Karpas-422 (cell line): ENCODE results near the gene SYT12. TPM values are rescaled to one million over a fixed set of nuclear protein-coding genes. Genes with fewer than 3 reads are reported as not detected.

ENCODE experiments used
- DNase-seq: peaks from one replicate; pipeline ENCODE4 v3.0.0-alpha.2; 2015
- H2AFZ ChIP-seq: fragments of 200-600 bp; sonication (generic); 2 replicates; pipeline ENCODE4 v1.6.1; 2014; ENCODE audit warnings: antibody characterized with exemption, low read length, mixed read lengths
- H3K27ac ChIP-seq: fragments of 200-600 bp; sonication (generic); 2 replicates; pipeline ENCODE4 v1.5.1; 2014; ENCODE audit warnings: mild to moderate bottlenecking, low read length, moderate library complexity
- H3K27me3 ChIP-seq: fragments of 200-600 bp; sonication (generic); 2 replicates; pipeline ENCODE4 v1.6.1; 2014; ENCODE audit warnings: low read length, mixed read lengths
- H3K36me3 ChIP-seq: fragments of 200-600 bp; sonication (generic); 2 replicates; pipeline ENCODE4 v1.6.1; 2014; ENCODE audit warnings: low read length, mixed read lengths; ENCODE audit not compliant: insufficient read depth
- H3K4me1 ChIP-seq: fragments of 200-600 bp; sonication (generic); 2 replicates; pipeline ENCODE4 v1.6.1; 2014; ENCODE audit warnings: mild to moderate bottlenecking, low read length, mixed read lengths
- H3K4me2 ChIP-seq: fragments of 200-600 bp; sonication (generic); 2 replicates; pipeline ENCODE4 v1.6.1; 2014; ENCODE audit warnings: low read length, low read depth, mild to moderate bottlenecking; ENCODE audit not compliant: poor library complexity, severe bottlenecking
- H3K4me3 ChIP-seq: fragments of 200-600 bp; sonication (generic); 2 replicates; pipeline ENCODE4 v1.5.1; 2014; ENCODE audit warnings: mild to moderate bottlenecking, antibody characterized with exemption, low read length, mixed read lengths
- H3K79me2 ChIP-seq: fragments of 200-600 bp; sonication (generic); 2 replicates; pipeline ENCODE4 v1.6.1; 2014; ENCODE audit warnings: mild to moderate bottlenecking, low read length, mixed read lengths
- H3K9ac ChIP-seq: fragments of 200-600 bp; sonication (generic); 2 replicates; pipeline ENCODE4 v1.6.0; 2014; ENCODE audit warnings: low read length
- H3K9me2 ChIP-seq: fragments of 200-600 bp; sonication (generic), shearing (Covaris generic); replicated peaks from 2 replicates; pipeline ENCODE4 v1.6.0; 2014; ENCODE audit warnings: mild to moderate bottlenecking, low read length, moderate library complexity; ENCODE audit not compliant: insufficient read depth
- H3K9me3 ChIP-seq: fragments of 300-700, 200-600 bp; sonication (generic); 2 replicates; pipeline ENCODE4 v1.6.1; 2014; ENCODE audit warnings: low read length, mixed read lengths
- H4K20me1 ChIP-seq: fragments of 200-600 bp; sonication (generic); 2 replicates; pipeline ENCODE4 v1.6.1; 2014; ENCODE audit warnings: mild to moderate bottlenecking, antibody characterized with exemption, low read length, low read depth; ENCODE audit not compliant: insufficient read depth
- total RNA-seq: library from RNA; depleted of rRNA; stranded (reverse); fragments of >200 nt; shearing (Covaris generic); gene quantifications from 2 replicates; pipeline ENCODE4 v1.2.3, GENCODE V29; 2014; ENCODE audit warnings: low replicate concordance

The SYT12 gene
- total RNA-seq, 1 experiment from 2014 or later: not detected

- Histone ChIP-seq H3K9ac (peak overlapping the region; percentile 67), H3K4me3 (peak overlapping the region; percentile 64), H2AFZ (peak overlapping the region; percentile 68; the same call in 1 of the 2 replicates), H3K4me1 (peaks cover 69% of the 10 kb centered on the region), H3K9me3 (no peaks in the 10 kb centered on the region), H3K9me2 (no peaks in the 10 kb centered on the region), H3K27ac (peak overlapping the region; percentile 90), H4K20me1 (no peaks in the 10 kb centered on the region), H3K79me2 (no peaks in the 10 kb centered on the region), H3K36me3 (no peaks in the 10 kb centered on the region), H3K4me2 (peak overlapping the region; percentile 98), H3K27me3 (no peaks in the 10 kb centered on the region)
- peak; percentile 95 for DNase-seq
Measured at GRCh38 chr11:67027943-67028542, 5.1 kb downstream of the SYT12 start.

GRCh38 chr11:67029146-67029545 is 6.2 kb downstream of the SYT12 start:
- peak overlapping the region; percentile 57 for H3K9ac ChIP-seq
- no peak overlapping the region for H2AFZ ChIP-seq
- H3K4me2 ChIP-seq: peak overlapping the region; percentile 98
- H3K4me1 ChIP-seq: peaks cover 80% of the 10 kb centered on the region
- H3K79me2 ChIP-seq: no peaks in the 10 kb centered on the region
- H3K9me3 ChIP-seq: no peaks in the 10 kb centered on the region
- peak overlapping the region; percentile 64; the same call in 1 of the 2 replicates for H3K4me3 ChIP-seq
- H3K36me3 ChIP-seq: no peaks in the 10 kb centered on the region
- no peaks in the 10 kb centered on the region for H3K9me2 ChIP-seq
- 0 out of 2 replicates have a peak overlapping the region, but pooled peaks have one; percentile 90 for H3K27ac ChIP-seq
- no peaks in the 10 kb centered on the region for H4K20me1 ChIP-seq
- no peak for DNase-seq
- no peaks in the 10 kb centered on the region for H3K27me3 ChIP-seq

- Histone ChIP-seq H3K4me3 (peak overlapping the region; percentile 48), H4K20me1 (no peaks in the 10 kb centered on the region), H3K27ac (peak overlapping the region; percentile 74), H3K4me1 (peaks cover 73% of the 10 kb centered on the region), H3K9me3 (no peaks in the 10 kb centered on the region), H2AFZ (no peak overlapping the region; the same call in 1 of the 2 replicates), H3K36me3 (no peaks in the 10 kb centered on the region), H3K9ac (peak overlapping the region; percentile 56), H3K4me2 (peak overlapping the region; percentile 71), H3K9me2 (no peaks in the 10 kb centered on the region), H3K27me3 (no peaks in the 10 kb centered on the region), H3K79me2 (no peaks in the 10 kb centered on the region)
- peak; percentile 89 for DNase-seq
Measured at GRCh38 chr11:67030976-67031375, 8.0 kb downstream of the SYT12 start.

- Histone ChIP-seq H3K9me3 (no peaks in the 10 kb centered on the region), H3K27me3 (no peaks in the 10 kb centered on the region), H4K20me1 (no peaks in the 10 kb centered on the region), H3K79me2 (no peaks in the 10 kb centered on the region), H3K36me3 (no peaks in the 10 kb centered on the region), H3K9me2 (no peaks in the 10 kb centered on the region), H2AFZ (no peak overlapping the region), H3K4me3 (no peak overlapping the region), H3K9ac (peak overlapping the region; percentile 56; the same call in 1 of the 2 replicates), H3K4me2 (peak overlapping the region; percentile 71), H3K4me1 (peaks cover 68% of the 10 kb centered on the region), H3K27ac (no peak overlapping the region)
- no peak for DNase-seq
Measured at GRCh38 chr11:67031791-67032561, 9.0 kb downstream of the SYT12 start.

GRCh38 chr11:67032830-67033551 is 10.1 kb downstream of the SYT12 start:
- no peak overlapping the region for H3K27ac ChIP-seq
- H3K9me3 ChIP-seq: no peaks in the 10 kb centered on the region
- H3K9ac ChIP-seq: no peak overlapping the region
- no peaks in the 10 kb centered on the region for H4K20me1 ChIP-seq
- H2AFZ ChIP-seq: no peak overlapping the region
- H3K4me1 ChIP-seq: peaks cover 60% of the 10 kb centered on the region
- no peaks in the 10 kb centered on the region for H3K79me2 ChIP-seq
- no peaks in the 10 kb centered on the region for H3K9me2 ChIP-seq
- H3K27me3 ChIP-seq: no peaks in the 10 kb centered on the region
- H3K36me3 ChIP-seq: no peaks in the 10 kb centered on the region
- DNase-seq: no peak
- no peak overlapping the region for H3K4me3 ChIP-seq
- H3K4me2 ChIP-seq: no peak overlapping the region

- Histone ChIP-seq H4K20me1 (no peaks in the 10 kb centered on the region), H3K27me3 (no peaks in the 10 kb centered on the region), H3K9me3 (no peaks in the 10 kb centered on the region), H3K36me3 (no peaks in the 10 kb centered on the region), H3K4me3 (no peak overlapping the region), H2AFZ (no peak overlapping the region), H3K79me2 (no peaks in the 10 kb centered on the region), H3K9me2 (no peaks in the 10 kb centered on the region), H3K9ac (no peak overlapping the region), H3K4me1 (peaks cover 53% of the 10 kb centered on the region), H3K27ac (no peak overlapping the region), H3K4me2 (no peak overlapping the region)
- peak; percentile 57 for DNase-seq
Measured at GRCh38 chr11:67033661-67034166, 10.8 kb downstream of the SYT12 start.

- H4K20me1 ChIP-seq: no peaks in the 10 kb centered on the region
- H3K36me3 ChIP-seq: no peaks in the 10 kb centered on the region
- H3K79me2 ChIP-seq: no peaks in the 10 kb centered on the region
- no peak overlapping the region for H3K4me2 ChIP-seq
- peaks cover 47% of the 10 kb centered on the region for H3K4me1 ChIP-seq
- H3K9me3 ChIP-seq: no peaks in the 10 kb centered on the region
- no peak for DNase-seq
- H3K9ac ChIP-seq: no peak overlapping the region
- H2AFZ ChIP-seq: no peak overlapping the region
- no peaks in the 10 kb centered on the region for H3K27me3 ChIP-seq
- no peak overlapping the region for H3K27ac ChIP-seq
- H3K4me3 ChIP-seq: no peak overlapping the region
- no peaks in the 10 kb centered on the region for H3K9me2 ChIP-seq
Measured at GRCh38 chr11:67034350-67034749, 11.4 kb downstream of the SYT12 start.

- no peak for DNase-seq
- no peak overlapping the region for H2AFZ ChIP-seq
- no peak overlapping the region for H3K4me2 ChIP-seq
- H3K4me1 ChIP-seq: peaks cover 30% of the 10 kb centered on the region
- no peaks in the 10 kb centered on the region for H3K36me3 ChIP-seq
- no peak overlapping the region for H3K9ac ChIP-seq
- H3K27ac ChIP-seq: no peak overlapping the region
- H3K9me2 ChIP-seq: no peaks in the 10 kb centered on the region
- H3K9me3 ChIP-seq: no peaks in the 10 kb centered on the region
- H3K79me2 ChIP-seq: no peaks in the 10 kb centered on the region
- no peaks in the 10 kb centered on the region for H3K27me3 ChIP-seq
- H4K20me1 ChIP-seq: no peaks in the 10 kb centered on the region; the same call in 1 of the 2 replicates
- no peak overlapping the region for H3K4me3 ChIP-seq
Measured at GRCh38 chr11:67040147-67040546, 17.2 kb downstream of the SYT12 start.
